Nephron (organoid): ENCODE results near the gene SCN2B.
A peak's percentile ranks its signal among the peaks of the same experiment; 100 is the strongest.

Experiments used
- H3K27ac Mint-ChIP-seq, 3 experiments: 2 replicates each; pipeline ENCODE4 v1.8.0; 2020; ENCODE audit warnings: mixed read lengths in 3 of 3, mild to moderate bottlenecking in 2 of 3, moderate library complexity in 1 of 3
- H3K27me3 Mint-ChIP-seq: 2 replicates; pipeline ENCODE4 v1.8.0; 2021; ENCODE audit warnings: low read depth, mild to moderate bottlenecking, moderate library complexity, mixed read lengths
- H3K36me3 Mint-ChIP-seq: 2 replicates; pipeline ENCODE4 v1.8.0; 2020; ENCODE audit warnings: low read depth, mixed read lengths
- H3K4me1 Mint-ChIP-seq: 2 replicates; pipeline ENCODE4 v1.8.0; 2020; ENCODE audit warnings: mixed read lengths
- H3K4me3 Mint-ChIP-seq, 3 experiments: 2 replicates each; pipeline ENCODE4 v1.8.0; 2020; ENCODE audit warnings: mild to moderate bottlenecking in 3 of 3, mixed read lengths in 3 of 3, moderate library complexity in 2 of 3
- H3K9me3 Mint-ChIP-seq: 2 replicates; pipeline ENCODE4 v1.8.0; 2020; ENCODE audit warnings: mixed read lengths
- TF ChIP-seq, protein P1 (sequence below), 3 experiments: fragments of 200-600 bp; sonication (generic); IDR thresholded peaks; one replicate each; pipeline ENCODE4 v1.5.0; 2021; ENCODE audit warnings: antibody characterized with exemption in 3 of 3; ENCODE audit not compliant: unreplicated experiment in 3 of 3

The SCN2B gene

DNA sequence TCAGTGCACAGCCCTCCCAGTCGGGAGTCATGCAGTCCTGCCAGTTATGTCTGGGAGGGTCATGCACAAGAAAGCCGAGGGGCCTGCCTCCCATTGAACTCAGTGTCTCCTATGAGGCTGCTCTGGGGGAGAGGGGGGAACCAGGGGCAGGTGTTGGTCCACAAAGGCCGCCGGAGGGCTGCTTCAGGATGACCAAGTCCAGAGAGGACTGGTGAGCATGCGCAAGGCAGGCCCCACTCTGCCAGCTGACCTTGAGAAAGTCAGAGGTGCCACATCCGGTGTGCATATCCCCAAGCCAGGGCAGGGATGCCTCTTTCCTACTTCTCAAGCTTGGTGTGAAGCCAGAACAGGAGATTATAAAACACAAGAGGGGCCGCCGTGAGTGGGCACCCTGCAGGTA is 28.2 kb downstream of the SCN2B start:
- TF ChIP-seq, protein P1, sequence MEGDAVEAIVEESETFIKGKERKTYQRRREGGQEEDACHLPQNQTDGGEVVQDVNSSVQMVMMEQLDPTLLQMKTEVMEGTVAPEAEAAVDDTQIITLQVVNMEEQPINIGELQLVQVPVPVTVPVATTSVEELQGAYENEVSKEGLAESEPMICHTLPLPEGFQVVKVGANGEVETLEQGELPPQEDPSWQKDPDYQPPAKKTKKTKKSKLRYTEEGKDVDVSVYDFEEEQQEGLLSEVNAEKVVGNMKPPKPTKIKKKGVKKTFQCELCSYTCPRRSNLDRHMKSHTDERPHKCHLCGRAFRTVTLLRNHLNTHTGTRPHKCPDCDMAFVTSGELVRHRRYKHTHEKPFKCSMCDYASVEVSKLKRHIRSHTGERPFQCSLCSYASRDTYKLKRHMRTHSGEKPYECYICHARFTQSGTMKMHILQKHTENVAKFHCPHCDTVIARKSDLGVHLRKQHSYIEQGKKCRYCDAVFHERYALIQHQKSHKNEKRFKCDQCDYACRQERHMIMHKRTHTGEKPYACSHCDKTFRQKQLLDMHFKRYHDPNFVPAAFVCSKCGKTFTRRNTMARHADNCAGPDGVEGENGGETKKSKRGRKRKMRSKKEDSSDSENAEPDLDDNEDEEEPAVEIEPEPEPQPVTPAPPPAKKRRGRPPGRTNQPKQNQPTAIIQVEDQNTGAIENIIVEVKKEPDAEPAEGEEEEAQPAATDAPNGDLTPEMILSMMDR (IDR thresholded peaks at IDR 0.05; ENCODE audit: unreplicated experiment in 3 of 3) = no peak
- Mint-ChIP-seq H3K27me3 (peaks cover 84% of the 10 kb centered on the region), H3K9me3 (no peaks in the 10 kb centered on the region), H3K4me3 (peak overlapping the region in 1 of 3 experiments; percentile 76), H3K27ac (peak overlapping the region in 1 of 3 experiments; percentile 90), H3K4me1 (peaks cover 35% of the 10 kb centered on the region), H3K36me3 (no peaks in the 10 kb centered on the region)

DNA sequence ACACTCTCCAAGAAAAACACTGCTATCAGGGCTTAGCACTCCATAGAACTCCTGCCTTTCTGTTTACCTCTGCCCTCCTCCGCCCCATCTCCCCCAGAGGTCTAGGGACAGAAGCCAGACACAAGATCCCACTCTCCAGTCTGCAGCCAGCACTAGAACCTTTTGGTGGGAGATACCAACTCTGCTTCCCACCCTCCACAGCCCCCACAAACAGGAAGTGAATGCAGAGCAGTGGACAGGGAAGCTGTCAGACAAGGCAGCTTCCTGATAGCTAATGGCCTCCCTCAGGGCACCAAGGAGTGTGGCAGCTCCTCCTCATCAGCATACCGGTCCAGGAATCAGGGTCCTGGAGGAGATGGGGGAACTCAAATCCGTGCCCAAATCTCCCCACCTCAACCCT is 28.9 kb downstream of the SCN2B start:
- Mint-ChIP-seq H3K9me3 (no peaks in the 10 kb centered on the region), H3K27me3 (peaks cover 85% of the 10 kb centered on the region), H3K4me3 (peak overlapping the region; percentile 56 to 78 (median 76)), H3K36me3 (no peaks in the 10 kb centered on the region), H3K27ac (peak overlapping the region in 2 of 3 experiments; percentile 74 to 90), H3K4me1 (peaks cover 35% of the 10 kb centered on the region)
- TF ChIP-seq, protein P1 (IDR thresholded peaks at IDR 0.05; ENCODE audit: unreplicated experiment in 3 of 3) = no peak

DNA sequence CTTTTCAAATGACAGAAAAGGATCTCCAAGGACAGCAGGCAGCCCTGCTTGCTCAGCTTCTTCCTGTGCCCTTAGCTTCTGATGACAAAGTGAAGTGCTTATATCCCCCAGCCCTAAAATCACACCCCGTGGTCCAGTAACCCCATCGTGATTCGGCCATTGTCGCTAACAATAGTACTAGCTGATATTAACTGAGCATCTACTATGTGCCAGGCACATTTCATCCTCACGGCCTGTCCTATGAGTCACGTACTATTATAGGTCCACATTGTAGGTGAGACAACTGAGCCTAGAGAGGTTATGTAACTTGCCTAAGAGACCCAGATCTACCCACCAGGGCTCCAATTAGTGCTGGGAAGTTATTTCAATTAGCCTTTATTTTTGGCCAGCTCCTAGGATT is 29.9 kb downstream of the SCN2B start:
- TF ChIP-seq, protein P1 (IDR thresholded peaks at IDR 0.05; ENCODE audit: unreplicated experiment in 3 of 3) = no peak
- Mint-ChIP-seq H3K9me3 (no peaks in the 10 kb centered on the region), H3K4me1 (peaks cover 33% of the 10 kb centered on the region), H3K27me3 (peaks cover 85% of the 10 kb centered on the region), H3K36me3 (no peaks in the 10 kb centered on the region), H3K27ac (peak overlapping the region in 1 of 3 experiments; percentile 64), H3K4me3 (peak overlapping the region; percentile 82 to 87 (median 83))

DNA sequence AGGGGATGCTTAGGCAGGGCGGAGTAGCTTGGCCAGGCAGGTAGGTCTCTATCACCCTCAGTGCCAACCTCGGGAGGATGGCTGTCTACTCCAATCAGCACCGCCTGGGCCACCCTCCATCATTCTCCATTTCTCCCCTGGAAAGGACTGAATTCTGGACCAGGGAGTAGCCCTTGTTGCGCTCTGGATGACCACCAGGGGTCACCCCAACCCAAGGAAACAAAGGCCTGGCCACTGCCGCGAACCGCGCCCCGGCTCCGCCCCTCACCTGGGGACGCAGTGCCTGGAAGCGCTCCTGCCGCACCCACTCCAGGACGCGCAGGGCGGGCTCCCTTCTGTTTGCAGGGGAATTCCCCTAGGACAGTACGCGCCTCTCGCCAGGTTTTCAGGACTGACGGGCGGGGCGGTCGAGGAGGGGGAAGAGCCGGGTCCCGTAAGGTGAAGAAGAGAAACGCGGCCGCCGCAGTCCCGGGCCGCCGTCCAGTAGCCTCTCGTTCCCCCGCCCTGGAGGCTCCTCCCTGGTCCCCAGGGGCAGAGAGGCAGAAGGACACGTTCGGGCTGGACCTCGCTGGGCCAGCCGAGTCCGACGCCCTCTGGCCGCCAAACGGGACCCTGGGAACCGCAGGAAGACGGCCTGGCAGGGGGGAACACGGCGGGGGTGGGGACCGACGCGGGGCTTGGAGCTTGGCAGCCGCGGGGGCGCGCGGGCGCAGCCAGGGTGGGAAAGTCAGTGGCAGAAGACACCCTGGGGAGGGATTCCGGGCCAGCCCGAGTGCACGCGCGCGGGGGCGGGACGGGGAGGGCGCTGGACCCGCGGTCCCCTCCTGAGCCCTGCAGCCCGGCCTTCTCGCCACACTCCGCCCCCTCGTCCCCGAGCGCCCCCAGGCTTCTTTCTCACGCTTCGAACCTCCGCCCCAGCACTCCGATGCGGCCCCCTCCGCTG is 30.9 kb downstream of the SCN2B start:
- H3K4me1 Mint-ChIP-seq = peaks cover 28% of the 10 kb centered on the region
- H3K4me3 Mint-ChIP-seq = peak overlapping the region; percentile 83 to 87 (median 83)
- H3K27ac Mint-ChIP-seq = peak overlapping the region in 1 of 3 experiments; percentile 72
- H3K36me3 Mint-ChIP-seq = no peaks in the 10 kb centered on the region
- H3K27me3 Mint-ChIP-seq = peaks cover 85% of the 10 kb centered on the region
- no peaks in the 10 kb centered on the region for H3K9me3 Mint-ChIP-seq
- TF ChIP-seq, protein P1 (IDR thresholded peaks at IDR 0.05; ENCODE audit: unreplicated experiment in 3 of 3) = peak; percentile 81 to 93 (median 92)

DNA sequence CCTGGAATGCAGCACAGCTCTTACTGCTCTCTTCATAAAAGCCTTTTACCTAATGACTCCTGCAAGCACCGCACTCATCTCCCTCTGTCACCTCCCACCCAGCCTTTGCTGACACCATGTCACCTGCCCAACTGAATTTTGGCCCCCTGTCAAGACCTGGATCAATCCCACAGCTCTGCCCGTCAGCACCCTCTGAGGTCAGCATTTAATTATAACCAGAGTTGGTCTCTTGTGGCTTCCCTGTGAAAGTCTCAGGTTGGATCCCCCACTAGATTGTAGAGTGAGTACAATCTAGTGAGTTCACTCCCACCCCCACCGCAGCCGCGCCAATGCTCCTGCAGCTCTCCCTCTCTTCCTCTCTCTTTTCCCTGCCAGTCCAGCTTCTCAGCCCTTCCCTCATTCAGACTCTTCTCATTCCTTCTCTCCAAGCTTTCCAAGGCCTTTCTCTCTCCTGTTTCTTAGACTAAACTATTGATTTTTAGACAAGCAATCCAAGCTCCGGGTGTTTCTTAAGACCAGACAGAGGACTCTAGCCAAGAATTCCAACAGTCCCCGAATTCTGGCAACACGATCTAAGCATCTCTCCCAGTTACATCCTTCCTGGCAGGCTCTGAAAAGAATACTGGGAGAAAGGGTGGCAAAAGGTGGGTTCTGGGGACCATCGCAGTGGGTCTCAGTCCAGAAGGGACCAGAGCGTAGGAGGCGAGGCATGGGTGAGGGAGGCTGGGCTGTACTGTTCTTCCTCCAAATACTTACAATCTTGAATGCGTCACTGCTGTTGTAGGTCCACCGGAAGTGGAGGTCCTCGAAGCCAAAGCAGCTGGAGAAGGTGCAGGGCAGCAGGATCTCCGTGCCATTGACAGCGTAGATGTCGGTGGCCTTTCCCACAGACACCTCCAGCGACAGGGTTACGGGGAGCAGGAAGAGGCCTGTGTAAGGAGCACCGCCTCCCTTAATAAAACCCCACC is 31.9 kb downstream of the SCN2B start:
- H3K36me3 Mint-ChIP-seq = no peaks in the 10 kb centered on the region
- H3K4me3 Mint-ChIP-seq = peak overlapping the region; percentile 81 to 84 (median 83)
- H3K27me3 Mint-ChIP-seq = peaks cover 82% of the 10 kb centered on the region
- TF ChIP-seq, protein P1 (IDR thresholded peaks at IDR 0.05; ENCODE audit: unreplicated experiment in 3 of 3) = no peak
- H3K27ac Mint-ChIP-seq = peak overlapping the region in 2 of 3 experiments; percentile 64 to 72
- peaks cover 28% of the 10 kb centered on the region for H3K4me1 Mint-ChIP-seq
- H3K9me3 Mint-ChIP-seq = no peaks in the 10 kb centered on the region
